Parathyroid adenoma (tissue), 2 donors: ENCODE results near the gene DNAH11.

Experiments used
- H2AFZ ChIP-seq: fragments of 300-600 bp; sonication (generic); one replicate; pipeline ENCODE4 v1.7.0; 2017; ENCODE audit warnings: antibody characterized with exemption, mild to moderate bottlenecking
- H3K27ac ChIP-seq: fragments of 300-600 bp; sonication (generic); one replicate; pipeline ENCODE4 v1.7.0; 2017
- H3K27me3 ChIP-seq: fragments of 300-600 bp; sonication (generic); one replicate; pipeline ENCODE4 v1.7.0; 2017; ENCODE audit warnings: low read length; ENCODE audit not compliant: control insufficient read depth, insufficient read depth
- H3K36me3 ChIP-seq: fragments of 300-600 bp; sonication (generic); one replicate; pipeline ENCODE4 v1.7.0; 2017; ENCODE audit warnings: low read length; ENCODE audit not compliant: control insufficient read depth, insufficient read depth
- H3K4me1 ChIP-seq: fragments of 300-600 bp; sonication (generic); one replicate; pipeline ENCODE4 v1.7.0; 2017; ENCODE audit warnings: control low read depth
- H3K4me2 ChIP-seq: fragments of 300-600 bp; sonication (generic); one replicate; pipeline ENCODE4 v1.7.0; 2017; ENCODE audit warnings: low read length
- H3K4me3 ChIP-seq: fragments of 300-600 bp; sonication (generic); one replicate; pipeline ENCODE4 v1.7.0; 2017; ENCODE audit warnings: low read depth, low read length
- H3K79me2 ChIP-seq: fragments of 300-600 bp; sonication (generic); one replicate; pipeline ENCODE4 v1.7.0; 2017; ENCODE audit warnings: control low read depth
- H3K9ac ChIP-seq: fragments of 300-600 bp; sonication (generic); one replicate; pipeline ENCODE4 v1.7.0; 2017; ENCODE audit warnings: mild to moderate bottlenecking
- H3K9me3 ChIP-seq: fragments of 300-600 bp; sonication (generic); one replicate; pipeline ENCODE4 v1.7.0; 2017; ENCODE audit warnings: low read length; ENCODE audit not compliant: control insufficient read depth
- TF ChIP-seq, protein P1 (sequence below): fragments of 300-600 bp; sonication (generic); IDR thresholded peaks from one replicate; pipeline ENCODE4 v1.7.0; 2017; ENCODE audit warnings: antibody characterized with exemption, mild to moderate bottlenecking
- donor health status: primary hyperparathyroidism.

Gene DNAH11

DNA sequence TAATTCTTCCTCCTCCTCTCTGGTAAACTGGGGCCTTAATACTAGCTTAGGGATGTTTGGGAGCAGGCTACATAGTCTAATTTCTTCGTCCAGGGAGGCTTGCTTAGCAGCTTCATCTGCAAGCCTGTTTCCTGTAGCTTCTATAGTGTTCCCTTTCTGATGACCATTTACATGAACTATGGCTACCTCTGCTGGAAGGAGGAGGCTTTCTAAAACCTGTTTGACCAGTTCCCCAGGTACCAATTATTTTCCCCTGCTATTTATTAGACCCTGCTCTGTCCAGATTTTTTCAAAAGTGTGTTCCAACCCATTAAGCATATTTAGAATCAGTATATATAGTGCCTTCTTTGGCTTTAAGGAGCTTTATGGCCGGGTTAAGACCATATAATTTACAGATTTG, 38.8 kb upstream of the DNAH11 start:
- peak overlapping the region; percentile 15 for H3K27ac ChIP-seq
- TF ChIP-seq, protein P1, sequence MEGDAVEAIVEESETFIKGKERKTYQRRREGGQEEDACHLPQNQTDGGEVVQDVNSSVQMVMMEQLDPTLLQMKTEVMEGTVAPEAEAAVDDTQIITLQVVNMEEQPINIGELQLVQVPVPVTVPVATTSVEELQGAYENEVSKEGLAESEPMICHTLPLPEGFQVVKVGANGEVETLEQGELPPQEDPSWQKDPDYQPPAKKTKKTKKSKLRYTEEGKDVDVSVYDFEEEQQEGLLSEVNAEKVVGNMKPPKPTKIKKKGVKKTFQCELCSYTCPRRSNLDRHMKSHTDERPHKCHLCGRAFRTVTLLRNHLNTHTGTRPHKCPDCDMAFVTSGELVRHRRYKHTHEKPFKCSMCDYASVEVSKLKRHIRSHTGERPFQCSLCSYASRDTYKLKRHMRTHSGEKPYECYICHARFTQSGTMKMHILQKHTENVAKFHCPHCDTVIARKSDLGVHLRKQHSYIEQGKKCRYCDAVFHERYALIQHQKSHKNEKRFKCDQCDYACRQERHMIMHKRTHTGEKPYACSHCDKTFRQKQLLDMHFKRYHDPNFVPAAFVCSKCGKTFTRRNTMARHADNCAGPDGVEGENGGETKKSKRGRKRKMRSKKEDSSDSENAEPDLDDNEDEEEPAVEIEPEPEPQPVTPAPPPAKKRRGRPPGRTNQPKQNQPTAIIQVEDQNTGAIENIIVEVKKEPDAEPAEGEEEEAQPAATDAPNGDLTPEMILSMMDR = peak; percentile 30
- H3K27me3 ChIP-seq = no peaks in the 10 kb centered on the region
- H3K79me2 ChIP-seq = peaks cover 12% of the 10 kb centered on the region
- peak overlapping the region; percentile 13 for H3K4me2 ChIP-seq
- H3K9ac ChIP-seq = no peak overlapping the region
- peaks cover under 1% of the 10 kb centered on the region for H3K36me3 ChIP-seq
- H2AFZ ChIP-seq = no peak overlapping the region
- H3K9me3 ChIP-seq = no peaks in the 10 kb centered on the region
- no peak overlapping the region for H3K4me3 ChIP-seq
- H3K4me1 ChIP-seq = peaks cover 10% of the 10 kb centered on the region

DNA sequence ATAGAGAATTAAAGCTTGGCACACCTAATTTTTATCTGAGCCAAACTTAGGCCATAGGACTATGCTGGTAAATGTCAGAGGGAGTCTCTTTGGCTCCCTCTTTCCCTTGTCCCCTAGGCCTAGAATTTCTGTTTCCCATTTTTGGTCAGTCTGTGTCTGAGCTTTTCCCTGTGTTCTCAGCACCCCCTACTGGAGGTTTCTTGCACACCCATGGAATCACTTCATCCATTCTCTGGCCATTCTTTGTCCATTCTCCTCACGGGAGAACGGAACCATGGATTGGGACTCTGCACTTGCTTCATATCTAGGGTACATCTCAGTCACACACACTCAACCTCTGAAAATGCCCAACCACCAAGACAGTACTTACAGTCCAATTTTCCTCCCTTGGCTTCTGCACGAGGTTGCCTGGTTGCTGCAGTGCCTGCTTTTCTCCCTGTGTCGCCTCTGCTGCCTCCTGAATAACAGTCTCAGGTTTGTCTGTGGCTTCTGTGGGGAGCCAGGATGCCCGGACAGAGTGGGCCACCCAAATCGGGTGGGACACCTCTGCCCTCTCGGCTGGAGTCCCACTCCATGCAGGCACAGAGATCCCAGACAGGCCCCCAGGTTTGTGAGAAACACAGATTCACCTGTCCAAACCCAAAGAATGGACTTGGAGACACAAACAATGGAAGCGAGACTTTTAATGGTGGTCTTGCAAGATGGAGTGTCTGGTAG, 35.1 kb upstream of the DNAH11 start:
- Histone ChIP-seq H3K9ac (no peak overlapping the region), H3K27ac (no peak overlapping the region), H3K4me2 (no peak overlapping the region), H3K4me3 (no peak overlapping the region), H3K79me2 (peaks cover 12% of the 10 kb centered on the region), H3K36me3 (peaks cover 8% of the 10 kb centered on the region), H3K4me1 (peaks cover 10% of the 10 kb centered on the region), H3K27me3 (no peaks in the 10 kb centered on the region), H2AFZ (no peak overlapping the region), H3K9me3 (no peaks in the 10 kb centered on the region)
- TF ChIP-seq, protein P1 = peak; percentile 75

DNA sequence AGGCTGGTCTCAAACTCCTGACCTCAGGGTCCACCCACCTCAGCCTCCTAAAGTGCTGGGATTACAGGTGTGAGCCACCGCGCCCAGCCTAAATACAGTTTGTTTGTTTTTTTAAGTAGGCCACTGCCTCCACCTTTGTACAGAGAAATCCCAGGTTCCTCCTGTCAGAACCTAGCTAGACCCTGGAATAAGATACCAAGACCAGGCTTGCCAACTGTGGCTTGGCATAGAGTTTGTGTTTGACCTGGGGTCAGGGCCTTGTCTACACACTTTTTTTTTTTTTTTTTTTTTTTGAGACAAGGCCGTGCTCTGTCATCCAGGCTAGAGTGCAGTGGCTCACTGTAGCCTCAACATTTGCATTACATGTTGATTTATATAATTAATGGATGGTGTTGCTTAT, 34.3 kb upstream of the DNAH11 start:
- TF ChIP-seq, protein P1 = no peak
- H3K4me2 ChIP-seq = no peak overlapping the region
- no peak overlapping the region for H2AFZ ChIP-seq
- H3K4me1 ChIP-seq = peaks cover 8% of the 10 kb centered on the region
- no peak overlapping the region for H3K4me3 ChIP-seq
- no peak overlapping the region for H3K9ac ChIP-seq
- peaks cover 8% of the 10 kb centered on the region for H3K36me3 ChIP-seq
- H3K27me3 ChIP-seq = no peaks in the 10 kb centered on the region
- no peaks in the 10 kb centered on the region for H3K9me3 ChIP-seq
- H3K79me2 ChIP-seq = peaks cover 12% of the 10 kb centered on the region
- no peak overlapping the region for H3K27ac ChIP-seq

DNA sequence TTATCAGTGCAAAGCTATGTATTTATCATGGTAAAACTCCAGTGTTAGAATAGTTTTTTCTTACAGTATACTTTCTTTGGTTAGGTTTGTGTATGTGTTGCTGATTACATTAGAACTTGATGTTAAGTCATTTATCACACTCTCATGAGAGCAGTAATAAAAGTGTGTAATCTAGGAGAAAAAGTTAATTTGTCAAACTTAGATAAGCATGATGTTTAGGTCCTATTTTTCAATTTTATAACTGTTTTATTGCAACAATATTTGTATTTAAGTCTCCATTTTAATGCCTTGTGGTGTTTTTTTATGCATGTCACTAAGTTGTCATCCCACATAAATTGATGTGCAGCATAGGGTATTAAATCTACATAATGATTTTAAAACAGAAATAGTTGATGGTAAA, 28.8 kb upstream of the DNAH11 start:
- no peak overlapping the region for H3K9ac ChIP-seq
- H3K27me3 ChIP-seq = no peaks in the 10 kb centered on the region
- no peaks in the 10 kb centered on the region for H3K9me3 ChIP-seq
- H3K27ac ChIP-seq = no peak overlapping the region
- no peaks in the 10 kb centered on the region for H3K79me2 ChIP-seq
- no peak overlapping the region for H2AFZ ChIP-seq
- H3K36me3 ChIP-seq = peaks cover 7% of the 10 kb centered on the region
- no peak overlapping the region for H3K4me3 ChIP-seq
- H3K4me1 ChIP-seq = no peaks in the 10 kb centered on the region
- H3K4me2 ChIP-seq = no peak overlapping the region
- TF ChIP-seq, protein P1 = no peak

DNA sequence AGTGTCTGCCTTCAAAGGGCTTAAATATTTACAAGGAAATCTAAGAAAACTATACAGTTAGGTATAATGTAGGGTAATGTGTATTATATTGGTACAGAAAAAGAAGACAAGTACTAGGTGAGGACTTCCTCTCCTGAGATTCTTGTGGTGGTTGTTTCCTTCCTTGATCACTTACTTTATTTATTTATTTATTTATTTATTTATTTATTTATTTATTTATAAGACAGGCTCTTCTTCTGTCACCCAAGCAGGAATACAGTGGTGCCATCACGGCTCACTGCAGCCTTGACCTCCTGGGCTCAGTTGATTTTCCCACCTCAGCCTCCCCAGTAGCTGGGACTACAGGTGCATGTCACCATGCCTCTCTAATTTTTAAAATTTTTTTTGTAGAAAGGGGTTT, 18.2 kb upstream of the DNAH11 start:
- Histone ChIP-seq H3K36me3 (no peaks in the 10 kb centered on the region), H3K79me2 (no peaks in the 10 kb centered on the region), H2AFZ (no peak overlapping the region), H3K4me1 (no peaks in the 10 kb centered on the region), H3K4me2 (no peak overlapping the region), H3K9me3 (no peaks in the 10 kb centered on the region), H3K27ac (no peak overlapping the region), H3K4me3 (no peak overlapping the region), H3K9ac (no peak overlapping the region), H3K27me3 (no peaks in the 10 kb centered on the region)
- TF ChIP-seq, protein P1 = no peak
